ENCODE measurements around the gene MAPK8. TPM values are rescaled to one million over a fixed set of nuclear protein-coding genes. Genes with fewer than 3 reads are reported as not detected.

MAPK8 gene
- total RNA-seq (100 to 1,000 TPM in 1 of 2 donors, 10 to 100 TPM in 1; 98.8 to 114 TPM), polyA plus RNA-seq (ENCODE audit: insufficient read depth, low read depth, low replicate concordance) (91.8 TPM)
- long read RNA-seq, donor 1, full-length matches to known transcripts = 5 of 5 reads
- long read RNA-seq, donor 1, partial matches to known transcripts = 0 of 5 reads
- long read RNA-seq, donor 1, other reads (novel, unspliced or antisense) = 0 of 5 reads
- long read RNA-seq, donor 2, partial matches to known transcripts = 0 of 2 reads
- long read RNA-seq, donor 2, other reads (novel, unspliced or antisense) = 0 of 2 reads

DNA sequence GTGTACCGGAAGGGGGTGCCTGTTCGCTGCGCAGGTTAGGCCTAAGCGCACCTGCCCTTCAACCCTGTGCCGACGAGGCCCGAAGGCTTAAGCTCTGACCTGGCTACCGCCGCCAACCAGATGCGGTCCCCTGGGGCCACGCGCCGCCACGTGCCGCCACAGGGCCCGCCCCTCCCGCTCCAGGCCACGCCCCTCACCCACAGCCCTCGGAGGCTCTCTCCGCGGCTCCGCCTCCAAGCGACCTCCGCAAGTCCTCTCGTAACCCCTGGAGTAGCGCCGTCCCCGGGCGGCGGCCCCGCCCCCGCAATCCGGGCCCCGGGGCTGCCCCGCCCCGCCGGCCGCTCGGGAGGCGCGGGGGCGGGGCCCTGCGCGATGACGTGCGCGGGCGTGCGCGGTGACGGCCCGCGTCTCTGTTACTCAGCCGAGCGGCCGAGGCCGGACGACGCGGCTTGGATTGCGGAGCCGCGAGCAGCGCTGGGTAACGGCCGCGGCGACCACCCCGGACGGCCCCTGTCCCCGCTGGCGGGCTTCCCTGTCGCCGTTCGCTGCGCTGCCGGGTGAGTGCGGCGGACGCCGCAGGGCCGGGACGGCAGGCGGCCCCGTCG lies at the start of gene MAPK8:
Gene MAPK8 (plus strand): TSS at position 413 of the 605 bp plus-strand sequence. CDS start 94,984 bp downstream, outside the sequence.
- H3K9me3 ChIP-seq = no peaks in the 10 kb centered on the region
- no peaks in the 10 kb centered on the region for H3K27me3 ChIP-seq
- peak within 1 kb of the TSS; percentile 86 to 97 for H3K4me3 ChIP-seq
- H3K36me3 ChIP-seq (ENCODE audit: low read depth, missing control alignments) = no peaks in the 10 kb centered on the region
- intact Hi-C loops (cut with DNase I; ENCODE audit: low total_unique reads) = no loop called here
- peak; percentile 93 for DNase-seq
- TF ChIP-seq CTCF (IDR thresholded peaks at IDR 0.05) = no peak
- TF ChIP-seq POLR2A (IDR thresholded peaks at IDR 0.05) = peak; percentile 93
- WGBS, 2 donors = 1% methylated on average over 64 of the region's 86 CpGs; no CpG with 5 or more reads in 1 of the 2 donors
- peaks cover 7% of the 10 kb centered on the region for H3K4me1 ChIP-seq
- peak within 1 kb of the TSS; percentile 90 to 97 for H3K27ac ChIP-seq

DNA sequence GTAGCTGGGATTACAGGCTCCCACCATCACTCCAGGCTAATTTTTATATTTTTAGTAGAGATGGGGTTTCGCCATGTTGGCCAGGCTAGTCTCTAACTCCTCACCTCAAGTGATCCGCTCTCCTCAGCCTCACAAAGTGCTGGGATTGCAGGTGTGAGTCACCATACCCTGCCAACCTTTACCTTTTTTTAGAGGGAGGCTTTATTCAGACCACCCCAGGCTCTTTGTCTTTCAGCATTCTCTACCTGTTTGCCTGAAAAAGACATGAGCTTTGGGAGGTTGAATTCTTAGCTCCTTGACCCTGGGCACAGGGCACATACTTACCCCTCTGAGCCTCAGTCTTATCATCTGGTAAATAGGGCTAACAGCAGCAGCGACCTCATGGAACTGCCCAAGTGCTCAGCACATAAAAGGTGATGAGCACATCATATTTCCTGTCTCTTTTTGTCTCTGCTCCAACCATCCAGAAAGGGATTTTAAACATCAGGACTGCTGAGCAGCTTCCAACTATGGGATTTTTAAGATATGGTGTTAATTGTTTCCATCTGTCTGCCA lies 49.0 kb upstream of the MAPK8 start:
- H3K4me3 ChIP-seq = no peak overlapping the region
- H3K27me3 ChIP-seq = no peaks in the 10 kb centered on the region
- no peak for DNase-seq
- WGBS, 2 donors = 87 to 88% methylated on average over 3 of the region's 3 CpGs
- no peaks in the 10 kb centered on the region for H3K9me3 ChIP-seq
- TF ChIP-seq POLR2A (IDR thresholded peaks at IDR 0.05) = no peak
- TF ChIP-seq CTCF (IDR thresholded peaks at IDR 0.05) = no peak
- no peaks in the 10 kb centered on the region for H3K4me1 ChIP-seq
- no peaks in the 10 kb centered on the region for H3K36me3 ChIP-seq (ENCODE audit: low read depth, missing control alignments)
- intact Hi-C loops (cut with DNase I; ENCODE audit: low total_unique reads) = no loop called here
- no peak overlapping the region for H3K27ac ChIP-seq

DNA sequence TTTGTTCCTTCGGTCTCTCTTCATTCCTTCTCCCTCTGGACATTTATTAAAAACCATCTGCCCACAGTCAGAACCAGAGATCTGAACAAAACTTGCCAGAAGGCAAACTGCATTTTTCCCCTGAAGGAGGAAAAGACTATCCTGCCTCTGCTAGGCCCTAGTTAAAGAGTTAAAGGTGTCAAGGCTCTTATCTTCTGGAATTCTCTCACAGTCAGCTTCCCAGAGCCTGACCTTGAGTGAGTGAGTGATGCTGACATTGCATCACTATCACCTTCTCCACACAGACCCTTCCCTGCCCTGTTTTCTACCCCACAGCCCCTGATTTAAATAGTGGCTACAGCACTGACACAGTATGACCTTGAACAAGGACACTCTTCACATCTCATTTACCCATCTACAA lies 48.4 kb upstream of the MAPK8 start:
- DNase-seq = no peak
- no peaks in the 10 kb centered on the region for H3K4me1 ChIP-seq
- no peak overlapping the region for H3K27ac ChIP-seq
- no peak for TF ChIP-seq CTCF (IDR thresholded peaks at IDR 0.05)
- no peak for TF ChIP-seq POLR2A (IDR thresholded peaks at IDR 0.05)
- 70 to 79% methylated on average over 1 of the region's 1 CpG for WGBS, 2 donors
- H3K4me3 ChIP-seq = no peak overlapping the region
- H3K27me3 ChIP-seq = no peaks in the 10 kb centered on the region
- intact Hi-C loops (cut with DNase I; ENCODE audit: low total_unique reads) = no loop called here
- no peaks in the 10 kb centered on the region for H3K36me3 ChIP-seq (ENCODE audit: low read depth, missing control alignments)
- no peaks in the 10 kb centered on the region for H3K9me3 ChIP-seq

DNA sequence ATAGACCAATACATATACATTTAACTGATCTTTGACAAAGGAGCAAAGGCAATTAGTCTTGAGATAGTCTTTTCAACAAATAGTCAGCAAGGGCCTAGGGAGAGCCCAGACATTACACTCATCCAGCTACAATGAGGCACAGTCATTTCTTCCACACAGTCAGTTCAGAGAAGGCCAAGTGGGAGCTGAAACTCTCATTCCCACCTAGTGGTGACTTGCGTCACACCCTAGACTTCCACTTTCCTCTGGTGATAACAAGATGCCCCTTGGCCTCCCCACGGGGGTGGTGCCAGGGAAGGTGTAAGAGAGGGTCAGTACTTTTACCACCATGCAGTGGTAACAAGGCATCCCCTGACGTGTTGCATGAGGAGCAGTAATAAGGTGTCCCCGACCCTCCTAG lies 39.9 kb upstream of the MAPK8 start:
- intact Hi-C loops (cut with DNase I; ENCODE audit: low total_unique reads) = no loop called here
- no peak overlapping the region for H3K27ac ChIP-seq
- 91 to 93% methylated on average over 4 of the region's 4 CpGs for WGBS, 2 donors
- no peak for TF ChIP-seq CTCF (IDR thresholded peaks at IDR 0.05)
- no peak for TF ChIP-seq POLR2A (IDR thresholded peaks at IDR 0.05)
- H3K27me3 ChIP-seq = no peaks in the 10 kb centered on the region
- no peaks in the 10 kb centered on the region for H3K4me1 ChIP-seq
- no peaks in the 10 kb centered on the region for H3K36me3 ChIP-seq (ENCODE audit: low read depth, missing control alignments)
- DNase-seq = no peak
- no peaks in the 10 kb centered on the region for H3K9me3 ChIP-seq
- H3K4me3 ChIP-seq = no peak overlapping the region
